H1 (cell line): ENCODE measurements around the gene KCNH8. TPM values are rescaled to one million over a fixed set of nuclear protein-coding genes. Genes with fewer than 3 reads are reported as not detected.

Source experiments
- CTCF ChIA-PET: fragments of 300-600 bp; sonication (Branson Sonifier 250); formaldehyde crosslinking; loops from one replicate; lab custom pipeline; 2021; ENCODE audit not compliant: partially characterized antibody; lab: Charles Lee
- POLR2A ChIA-PET: fragments of 300-600 bp; sonication (Branson Sonifier 250); formaldehyde crosslinking; loops from one replicate; lab custom pipeline; 2021; ENCODE audit warnings: inconsistent platforms; ENCODE audit not compliant: partially characterized antibody; lab: Charles Lee
- DNase-seq, 2 experiments: peaks; one replicate each; pipeline versions ENCODE4 v3.0.0 to v3.0.0-alpha.2; 2010 to 2022; ENCODE audit warnings: low spot score in 2 of 2, low read depth in 1 of 2, mixed read lengths in 1 of 2
- FAIRE-seq: peaks from 2 replicates; lab custom pipeline; 2011; peaks lifted over from hg19 to GRCh38; lab: Jason Lieb, UNC
- H2AFZ ChIP-seq: 2 replicates; pipeline ENCODE4 v1.8.1; 2012; ENCODE audit warnings: low read length, inconsistent platforms
- H2AK5ac ChIP-seq: 2 replicates; pipeline ENCODE4 v1.6.1; 2013; ENCODE audit warnings: low read depth, low read length
- H2BK120ac ChIP-seq: replicated peaks from 2 replicates; pipeline ENCODE3; 2013; ENCODE audit warnings: low read depth, low read length, inconsistent platforms
- H2BK12ac ChIP-seq: 2 replicates; pipeline ENCODE4 v1.6.1; 2013; ENCODE audit warnings: low read depth, low read length
- H2BK15ac ChIP-seq: 2 replicates; pipeline ENCODE4 v1.6.1; 2013; ENCODE audit warnings: low read length
- H2BK20ac ChIP-seq: 2 replicates; pipeline ENCODE4 v1.6.1; 2013; ENCODE audit warnings: low read length
- H2BK5ac ChIP-seq: 2 replicates; pipeline ENCODE4 v1.6.1; 2013; ENCODE audit warnings: low read depth, low read length
- H3K14ac ChIP-seq: 2 replicates; pipeline ENCODE4 v1.6.1; 2013; ENCODE audit warnings: inconsistent platforms; ENCODE audit not compliant: insufficient read length
- H3K18ac ChIP-seq: 2 replicates; pipeline ENCODE4 v1.6.1; 2013; ENCODE audit warnings: low read length; ENCODE audit errors: extremely low read depth
- H3K23ac ChIP-seq: 2 replicates; pipeline ENCODE4 v1.6.1; 2013; ENCODE audit warnings: inconsistent platforms; ENCODE audit not compliant: insufficient read length
- H3K23me2 ChIP-seq: 2 replicates; pipeline ENCODE4 v1.6.1; 2013; ENCODE audit warnings: low read depth, low read length
- H3K27ac ChIP-seq: 2 replicates; pipeline ENCODE4 v1.6.1; 2011; ENCODE audit warnings: low read depth, low read length, inconsistent platforms
- H3K27me3 ChIP-seq, 4 experiments: replicated peaks in 1 of 4; 1 replicate in 1 of 4; 2 replicates in 3 of 4; pipeline versions ENCODE4 v1.6.1 to v1.8.1; 2011 to 2013; ENCODE audit warnings: low read length in 3 of 4, mild to moderate bottlenecking in 3 of 4, inconsistent platforms in 2 of 4, mixed read lengths in 2 of 4, moderate library complexity in 1 of 4; ENCODE audit not compliant: control insufficient read depth in 3 of 4, insufficient read depth in 3 of 4; ENCODE audit errors: extremely low read depth in 1 of 4
- H3K36me3 ChIP-seq, 4 experiments: 2 replicates each; pipeline versions ENCODE4 v1.6.1 to v1.8.1; 2011 to 2013; ENCODE audit warnings: mild to moderate bottlenecking in 4 of 4, low read length in 3 of 4, moderate library complexity in 2 of 4, control low read depth in 1 of 4, inconsistent platforms in 1 of 4; ENCODE audit not compliant: insufficient read depth in 4 of 4, control insufficient read depth in 2 of 4
- H3K4ac ChIP-seq: replicated peaks from 2 replicates; pipeline ENCODE3; 2013; ENCODE audit warnings: low read length, low read depth, mixed read lengths, inconsistent platforms; ENCODE audit not compliant: insufficient read length
- H3K4me1 ChIP-seq, 4 experiments: replicated peaks in 1 of 4; 1 replicate in 1 of 4; 2 replicates in 3 of 4; pipeline versions ENCODE4 v1.6.1 to v1.8.1; 2011 to 2013; ENCODE audit warnings: low read length in 3 of 4, inconsistent platforms in 2 of 4, mixed read lengths in 1 of 4; ENCODE audit not compliant: insufficient read depth in 4 of 4, control insufficient read depth in 3 of 4
- H3K4me2 ChIP-seq, 2 experiments: 2 replicates each; pipeline versions ENCODE4 v1.6.1 to v1.8.1; 2011 to 2013; ENCODE audit warnings: low read depth in 2 of 2, low read length in 2 of 2, control low read depth in 1 of 2, inconsistent platforms in 1 of 2, mild to moderate bottlenecking in 1 of 2; ENCODE audit not compliant: insufficient read depth in 1 of 2
- H3K4me3 ChIP-seq, 4 experiments: fragments of 200-600, 300-600 bp in 1 of 4; sonication (generic), shearing (Covaris generic), sonication (Bioruptor Twin) in 1 of 4; 2 replicates each; pipeline versions ENCODE4 v1.5.1 to v1.8.1; 2011 to 2016; ENCODE audit warnings: low read length in 4 of 4, low read depth in 3 of 4, control low read depth in 2 of 4, inconsistent platforms in 2 of 4, mild to moderate bottlenecking in 2 of 4, mixed read lengths in 1 of 4, moderate library complexity in 1 of 4; ENCODE audit not compliant: insufficient read depth in 2 of 4; ENCODE audit errors: extremely low read depth in 1 of 4
- H3K56ac ChIP-seq: replicated peaks from 2 replicates; pipeline ENCODE3; 2013; ENCODE audit warnings: low read depth, mild to moderate bottlenecking, mixed read lengths, low read length, inconsistent platforms; ENCODE audit not compliant: insufficient read length
- H3K79me1 ChIP-seq: 2 replicates; pipeline ENCODE4 v1.6.1; 2013; ENCODE audit warnings: low read depth, low read length, control low read depth
- H3K79me2 ChIP-seq, 2 experiments: 2 replicates each; pipeline versions ENCODE4 v1.6.1 to v1.8.1; 2012 to 2013; ENCODE audit warnings: low read length in 2 of 2, mild to moderate bottlenecking in 2 of 2, inconsistent platforms in 1 of 2; ENCODE audit not compliant: insufficient read depth in 2 of 2, control insufficient read depth in 1 of 2
- H3K9ac ChIP-seq, 4 experiments: replicated peaks in 1 of 4; 1 replicate in 1 of 4; 2 replicates in 3 of 4; pipeline versions ENCODE4 v1.6.1 to v1.8.1; 2011 to 2013; ENCODE audit warnings: low read depth in 3 of 4, low read length in 3 of 4, control low read depth in 2 of 4, mild to moderate bottlenecking in 2 of 4, moderate library complexity in 2 of 4, inconsistent platforms in 1 of 4; ENCODE audit errors: extremely low read depth in 1 of 4
- H3K9me3 ChIP-seq, 2 experiments: 2 replicates each; pipeline versions ENCODE4 v1.6.1 to v1.8.1; 2012 to 2013; ENCODE audit warnings: mild to moderate bottlenecking in 2 of 2, moderate library complexity in 2 of 2, control low read depth in 1 of 2, inconsistent platforms in 1 of 2, low read depth in 1 of 2, low read length in 1 of 2, mixed read lengths in 1 of 2; ENCODE audit not compliant: insufficient read depth in 2 of 2
- H4K20me1 ChIP-seq, 2 experiments: replicated peaks in 1 of 2; 2 replicates each; pipeline versions ENCODE3 to v1.8.1; 2011 to 2013; ENCODE audit warnings: inconsistent platforms in 2 of 2, low read length in 2 of 2, mild to moderate bottlenecking in 1 of 2; ENCODE audit not compliant: insufficient read depth in 2 of 2, control insufficient read depth in 1 of 2
- H4K5ac ChIP-seq: 2 replicates; pipeline ENCODE4 v1.6.1; 2013; ENCODE audit warnings: low read length, low read depth, mixed read lengths, inconsistent platforms; ENCODE audit not compliant: insufficient read length
- H4K8ac ChIP-seq: 2 replicates; pipeline ENCODE4 v1.8.0; 2013; ENCODE audit warnings: mild to moderate bottlenecking, moderate library complexity, low read length, inconsistent platforms; ENCODE audit not compliant: insufficient read depth; ENCODE audit errors: extremely low read depth
- H4K91ac ChIP-seq: replicated peaks from 2 replicates; pipeline ENCODE3; 2013; ENCODE audit warnings: low read length, mixed read lengths, inconsistent platforms; ENCODE audit not compliant: insufficient read length
- JUN ChIP-seq: IDR thresholded peaks from 2 replicates; pipeline ENCODE4 v1.6.1; 2011; ENCODE audit warnings: low read depth, mild to moderate bottlenecking, improper control_type of control experiment, low read length
- RAD21 ChIP-seq, 2 experiments: IDR thresholded peaks in 1 of 2; conservative IDR thresholded peaks in 1 of 2; 2 replicates each; pipeline ENCODE4 v1.6.1; 2011; ENCODE audit warnings: low read depth in 2 of 2, low read length in 2 of 2, improper control_type of control experiment in 1 of 2, inconsistent platforms in 1 of 2, mild to moderate bottlenecking in 1 of 2, moderate library complexity in 1 of 2
- SIN3A ChIP-seq, 2 experiments: IDR thresholded peaks in 1 of 2; conservative IDR thresholded peaks in 1 of 2; 2 replicates each; pipeline ENCODE4 v1.6.1; 2011 to 2012; ENCODE audit warnings: low read length in 2 of 2, improper control_type of control experiment in 1 of 2, low read depth in 1 of 2, mild to moderate bottlenecking in 1 of 2
- WGBS, 2 experiments: shearing (Covaris generic) in 1 of 2; methylation state at CpG; one replicate each; pipeline versions ENCODE4 v1.1.6 to v1.1.7; 2013 to 2015; ENCODE audit warnings: low lambda C conversion rate in 2 of 2, mixed read lengths in 2 of 2, inconsistent platforms in 1 of 2, low coverage in 1 of 2, missing lambda C conversion rate in 1 of 2; ENCODE audit not compliant: insufficient replicate concordance in 2 of 2, insufficient coverage in 1 of 2, insufficient read length in 1 of 2; ENCODE audit errors: extremely low coverage in 1 of 2, missing lambda C conversion rate in 1 of 2; 5-methylcytosine and 5-hydroxymethylcytosine counted together
- polyA plus RNA-seq, 7 experiments: library from polyadenylated mRNA; depleted of rRNA in 3 of 7; stranded (reverse) in 5 of 7; unstranded in 2 of 7; fragments of >200 nt in 5 of 7; fragments of 200-250 nt in 2 of 7; gene quantifications; 1 replicate in 5 of 7; 2 replicates in 1 of 7; 4 replicates in 1 of 7; pipeline versions ENCODE4 v1.2.1 to v1.2.3, GENCODE V29; 2011 to 2013; ENCODE audit warnings: missing spikeins in 2 of 7, mixed read lengths in 2 of 7
- total RNA-seq: library from RNA; stranded (reverse); fragmentation: NEBNext Ultra II Directional; extraction: Animal tissue kit (Norgen Biotek cat#: 25700); gene quantifications from 2 replicates; pipeline ENCODE4 v1.2.1, GENCODE V29; 2021
- TF ChIP-seq, protein P1 (sequence below), 3 experiments: IDR thresholded peaks; 1 replicate in 2 of 3; 2 replicates in 1 of 3; pipeline versions ENCODE4 v1.5.1 to v1.6.1; 2011; ENCODE audit warnings: low read length in 3 of 3, mild to moderate bottlenecking in 3 of 3, inconsistent platforms in 2 of 3, low read depth in 1 of 3, moderate library complexity in 1 of 3; ENCODE audit not compliant: insufficient read depth in 1 of 3; ENCODE audit errors: control extremely low read depth in 1 of 3

The KCNH8 gene
- total and polyA plus RNA-seq, 2 of the 8 experiments (the other 6 are each of a cell fraction or from before 2014, with no cell fraction given): 2.2 to 2.4 TPM

DNA sequence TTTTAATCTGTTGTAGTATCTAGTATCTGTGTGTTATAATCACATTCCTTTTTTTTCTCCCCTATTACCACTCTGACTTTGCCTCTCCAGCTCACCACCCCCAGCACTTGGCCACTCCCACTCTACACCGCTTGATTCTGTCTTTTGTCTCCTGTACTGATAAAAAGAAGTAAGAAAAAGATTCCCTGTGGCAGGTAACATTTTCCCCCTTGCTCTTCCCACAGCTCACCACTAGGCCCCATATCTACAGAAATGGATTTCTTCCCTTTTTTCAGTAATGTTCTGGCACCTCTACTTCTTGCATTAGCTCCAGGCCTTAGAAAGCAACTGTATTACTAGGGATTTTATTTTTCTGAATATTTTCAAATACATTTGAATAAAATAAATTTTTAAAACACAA, 25.6 kb downstream of the KCNH8 start:
- Histone ChIP-seq H3K36me3 (no peaks in the 10 kb centered on the region), H3K4ac (no peak overlapping the region), H4K8ac (no peak overlapping the region), H3K9me3 (no peaks in the 10 kb centered on the region), H3K23me2 (no peaks in the 10 kb centered on the region), H4K91ac (no peak overlapping the region), H2BK20ac (no peak overlapping the region), H2AFZ (no peak overlapping the region), H4K5ac (no peak overlapping the region), H2BK15ac (no peak overlapping the region), H2BK5ac (no peak overlapping the region), H3K56ac (no peak overlapping the region), H2BK120ac (no peak overlapping the region), H3K4me1 (peaks cover 0 to 4% (median 1%) of the 10 kb centered on the region in 4 experiments; a peak in 2 of 7 replicates), H3K4me3 (no peak overlapping the region), H4K20me1 (no peaks in the 10 kb centered on the region), H3K14ac (no peak overlapping the region), H3K27ac (no peak overlapping the region), H3K23ac (no peak overlapping the region), H3K4me2 (no peak overlapping the region), H2AK5ac (no peak overlapping the region), H2BK12ac (no peak overlapping the region), H3K79me1 (no peaks in the 10 kb centered on the region), H3K27me3 (no peaks in the 10 kb centered on the region), H3K79me2 (no peaks in the 10 kb centered on the region), H3K18ac (no peak overlapping the region), H3K9ac (no peak overlapping the region)
- 0% methylated on average over 1 of the region's 1 CpG; no CpG with 5 or more reads in 1 of the 2 experiments for WGBS, 2 experiments
- TF ChIP-seq JUN (no peak), SIN3A (conservative IDR thresholded peaks at IDR 0.05 in 1 of 2, IDR thresholded peaks at IDR 0.05 in 1 of 2; ENCODE audit: low read depth in 1 of 2, low read length in 2 of 2) (no peak), RAD21 (IDR thresholded peaks at IDR 0.05 in 1 of 2, conservative IDR thresholded peaks at IDR 0.05 in 1 of 2; ENCODE audit: low read depth in 2 of 2, low read length in 2 of 2) (peak in 1 of 2 experiments; percentile 3; a peak in 1 of 4 replicates)
- TF ChIP-seq, protein P1, sequence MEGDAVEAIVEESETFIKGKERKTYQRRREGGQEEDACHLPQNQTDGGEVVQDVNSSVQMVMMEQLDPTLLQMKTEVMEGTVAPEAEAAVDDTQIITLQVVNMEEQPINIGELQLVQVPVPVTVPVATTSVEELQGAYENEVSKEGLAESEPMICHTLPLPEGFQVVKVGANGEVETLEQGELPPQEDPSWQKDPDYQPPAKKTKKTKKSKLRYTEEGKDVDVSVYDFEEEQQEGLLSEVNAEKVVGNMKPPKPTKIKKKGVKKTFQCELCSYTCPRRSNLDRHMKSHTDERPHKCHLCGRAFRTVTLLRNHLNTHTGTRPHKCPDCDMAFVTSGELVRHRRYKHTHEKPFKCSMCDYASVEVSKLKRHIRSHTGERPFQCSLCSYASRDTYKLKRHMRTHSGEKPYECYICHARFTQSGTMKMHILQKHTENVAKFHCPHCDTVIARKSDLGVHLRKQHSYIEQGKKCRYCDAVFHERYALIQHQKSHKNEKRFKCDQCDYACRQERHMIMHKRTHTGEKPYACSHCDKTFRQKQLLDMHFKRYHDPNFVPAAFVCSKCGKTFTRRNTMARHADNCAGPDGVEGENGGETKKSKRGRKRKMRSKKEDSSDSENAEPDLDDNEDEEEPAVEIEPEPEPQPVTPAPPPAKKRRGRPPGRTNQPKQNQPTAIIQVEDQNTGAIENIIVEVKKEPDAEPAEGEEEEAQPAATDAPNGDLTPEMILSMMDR (IDR thresholded peaks at IDR 0.05; ENCODE audit: control extremely low read depth in 1 of 3, insufficient read depth in 1 of 3, low read depth in 1 of 3, low read length in 3 of 3): peak in 1 of 3 experiments; percentile 46; a peak in 1 of 4 replicates
- POLR2A ChIA-PET: interaction anchor here (2.0 kb wide), 1 partner anchor 27 kb away, joined by 5 read pairs; no protein-coding TSS in a partner anchor
- DNase-seq: peak; percentile 1 to 48
- CTCF ChIA-PET: interaction anchor here (0.6 to 1.3 kb wide), 11 partner anchors 9 to 640 kb away, joined by 3 to 5 read pairs (median 4); no protein-coding TSS in a partner anchor
- peak; percentile 81 for FAIRE-seq
